ENCODE data around the gene VPS37D.
"Not testable (repeated sequence)": the region's sequence is repeated elsewhere in the genome, so short reads cannot be mapped to it uniquely, and the experiment has no call there.

VPS37D gene, protein sequence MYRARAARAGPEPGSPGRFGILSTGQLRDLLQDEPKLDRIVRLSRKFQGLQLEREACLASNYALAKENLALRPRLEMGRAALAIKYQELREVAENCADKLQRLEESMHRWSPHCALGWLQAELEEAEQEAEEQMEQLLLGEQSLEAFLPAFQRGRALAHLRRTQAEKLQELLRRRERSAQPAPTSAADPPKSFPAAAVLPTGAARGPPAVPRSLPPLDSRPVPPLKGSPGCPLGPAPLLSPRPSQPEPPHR

DNA sequence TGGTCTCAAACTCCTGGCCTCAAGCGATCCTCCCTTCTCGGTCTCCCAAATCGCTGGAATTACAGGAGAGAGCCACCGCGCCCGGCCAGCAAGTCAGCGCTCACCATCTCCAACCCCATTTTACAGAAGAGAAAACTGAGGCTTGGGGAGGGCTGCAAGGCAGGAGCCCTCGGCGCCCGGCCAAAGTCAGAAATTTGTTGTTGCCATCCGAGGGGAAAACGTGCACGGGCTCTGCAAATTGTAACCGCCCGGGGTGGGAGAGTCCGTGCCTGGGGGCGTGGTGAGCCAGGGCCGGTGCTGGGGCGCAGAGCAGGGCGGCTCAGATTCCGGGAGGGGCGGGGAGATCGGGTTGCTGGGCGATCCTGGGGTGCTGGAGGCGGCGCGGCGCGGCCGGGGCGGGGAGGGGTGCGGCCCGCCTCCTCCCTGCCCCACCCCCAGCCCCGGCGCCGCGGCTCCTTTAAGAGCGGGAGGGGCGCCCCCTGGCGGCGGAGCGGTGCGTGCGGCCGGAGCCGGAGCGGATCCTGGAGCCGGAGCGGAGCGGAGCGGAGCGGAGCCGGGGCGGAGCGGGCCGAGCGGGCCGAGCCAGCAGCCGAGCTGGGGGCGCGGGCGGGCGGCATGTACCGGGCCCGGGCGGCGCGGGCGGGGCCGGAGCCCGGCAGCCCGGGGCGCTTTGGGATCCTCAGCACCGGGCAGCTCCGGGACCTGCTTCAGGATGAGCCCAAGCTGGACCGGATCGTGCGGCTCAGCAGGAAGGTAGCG is at the start of gene VPS37D:
Gene VPS37D, plus strand, starts transcription at position 488 of the 759 bp plus-strand sequence. Its CDS starts 128 bp downstream, at position 616.
- peak; percentile 93 for DNase-seq

DNA sequence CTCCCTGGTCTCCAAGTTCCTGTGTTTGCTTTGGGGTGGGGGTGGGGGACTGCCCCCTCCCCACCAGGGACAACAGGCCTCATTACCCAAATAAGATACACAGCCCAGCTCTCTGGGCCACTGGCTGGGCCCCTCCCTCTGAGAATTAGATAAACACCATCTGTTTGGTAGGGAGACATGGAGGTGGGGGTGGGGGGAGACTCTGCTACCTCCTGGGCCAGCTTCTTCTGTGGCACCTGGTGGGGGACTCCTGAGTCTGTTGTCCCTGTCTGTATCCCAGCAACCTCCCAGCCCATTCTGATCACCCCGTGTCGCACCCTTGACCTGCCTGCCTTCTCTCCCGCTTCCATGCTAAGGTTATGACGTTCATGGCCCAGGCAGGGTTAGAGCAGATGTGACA is 49.1 kb upstream of the VPS37D start:
- no peak for DNase-seq

DNA sequence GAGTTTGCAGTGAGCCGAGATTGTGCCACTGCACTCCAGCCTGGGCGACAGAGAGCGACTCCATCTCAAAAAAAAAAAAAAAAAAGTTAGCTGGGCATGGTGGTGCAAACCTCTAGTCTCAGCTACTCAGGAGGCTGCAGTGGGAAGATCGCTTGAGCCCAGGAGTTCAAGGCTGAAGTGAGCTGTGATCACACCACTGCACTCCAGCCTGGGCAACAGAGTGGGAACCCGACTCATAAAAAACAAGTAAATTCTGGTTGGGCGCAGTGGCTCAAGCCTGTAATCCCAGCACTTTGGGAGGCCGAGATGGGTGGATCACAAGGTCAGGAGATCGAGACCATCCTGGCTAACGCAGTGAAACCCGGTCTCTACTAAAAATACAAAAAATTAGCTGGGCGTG is 48.2 kb upstream of the VPS37D start:
- not testable (repeated sequence) for DNase-seq

DNA sequence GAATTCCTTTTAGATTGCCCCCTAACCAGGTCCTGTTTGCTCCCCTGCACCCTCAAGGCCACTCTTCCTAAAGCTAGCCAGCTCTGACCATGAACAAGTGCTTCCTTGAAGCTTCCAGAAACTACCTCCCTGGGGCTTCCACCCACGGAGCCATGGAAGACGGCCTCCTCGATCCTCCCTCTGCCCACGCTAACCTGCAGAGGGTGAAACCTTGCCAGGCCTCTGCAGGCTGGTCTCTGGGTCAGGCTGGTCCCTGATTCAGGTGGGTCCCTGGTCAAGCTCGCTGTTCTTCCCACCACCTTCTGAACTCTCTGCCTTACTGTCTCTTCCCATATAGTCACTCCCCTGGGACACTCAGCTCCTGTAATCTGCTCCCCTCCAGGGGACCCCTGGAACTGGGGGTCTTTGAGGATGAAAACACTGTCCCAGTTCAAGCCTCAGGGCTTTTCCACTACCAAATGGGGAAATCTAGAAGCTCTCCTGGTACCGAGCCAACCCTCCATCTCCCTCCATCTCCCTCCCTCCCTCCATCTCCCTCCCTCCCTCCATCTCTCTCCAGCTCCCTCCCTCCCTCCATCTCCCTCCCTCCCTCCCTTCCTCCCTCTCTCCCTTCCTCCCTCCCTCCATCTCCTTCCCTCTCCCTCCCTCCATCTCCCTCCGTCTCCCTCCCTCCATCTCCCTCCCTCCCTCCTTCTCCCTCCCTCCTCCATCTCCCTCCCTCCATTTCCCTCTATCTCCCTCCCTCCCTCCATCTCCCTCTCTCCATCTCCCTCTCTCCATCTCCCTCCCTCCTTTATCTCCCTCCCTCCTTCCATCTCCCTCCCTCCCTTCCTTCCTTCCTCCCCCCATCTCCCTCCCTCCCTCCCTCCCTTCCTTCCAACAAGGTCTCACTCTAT is 46.2 kb upstream of the VPS37D start:
- DNase-seq = no peak

DNA sequence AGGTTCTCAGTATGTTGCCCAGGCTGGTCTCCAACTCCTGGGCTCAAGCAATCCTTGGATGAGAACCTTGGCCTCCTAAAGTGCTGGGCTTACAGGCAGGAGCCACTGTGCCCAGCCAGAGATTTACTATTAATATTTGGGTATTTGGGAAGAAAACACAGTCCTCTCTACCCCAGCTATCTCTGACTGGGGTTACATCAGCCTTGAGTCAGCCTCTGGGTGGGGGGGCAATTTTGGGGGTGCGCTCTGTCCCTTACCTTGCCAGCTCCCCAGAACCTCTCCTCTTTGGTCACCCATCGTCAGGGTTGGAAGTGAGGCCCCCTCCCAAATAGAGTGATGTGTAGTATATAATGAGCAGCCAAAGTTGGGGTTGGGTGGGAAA is 45.1 kb upstream of the VPS37D start:
- no peak for DNase-seq

DNA sequence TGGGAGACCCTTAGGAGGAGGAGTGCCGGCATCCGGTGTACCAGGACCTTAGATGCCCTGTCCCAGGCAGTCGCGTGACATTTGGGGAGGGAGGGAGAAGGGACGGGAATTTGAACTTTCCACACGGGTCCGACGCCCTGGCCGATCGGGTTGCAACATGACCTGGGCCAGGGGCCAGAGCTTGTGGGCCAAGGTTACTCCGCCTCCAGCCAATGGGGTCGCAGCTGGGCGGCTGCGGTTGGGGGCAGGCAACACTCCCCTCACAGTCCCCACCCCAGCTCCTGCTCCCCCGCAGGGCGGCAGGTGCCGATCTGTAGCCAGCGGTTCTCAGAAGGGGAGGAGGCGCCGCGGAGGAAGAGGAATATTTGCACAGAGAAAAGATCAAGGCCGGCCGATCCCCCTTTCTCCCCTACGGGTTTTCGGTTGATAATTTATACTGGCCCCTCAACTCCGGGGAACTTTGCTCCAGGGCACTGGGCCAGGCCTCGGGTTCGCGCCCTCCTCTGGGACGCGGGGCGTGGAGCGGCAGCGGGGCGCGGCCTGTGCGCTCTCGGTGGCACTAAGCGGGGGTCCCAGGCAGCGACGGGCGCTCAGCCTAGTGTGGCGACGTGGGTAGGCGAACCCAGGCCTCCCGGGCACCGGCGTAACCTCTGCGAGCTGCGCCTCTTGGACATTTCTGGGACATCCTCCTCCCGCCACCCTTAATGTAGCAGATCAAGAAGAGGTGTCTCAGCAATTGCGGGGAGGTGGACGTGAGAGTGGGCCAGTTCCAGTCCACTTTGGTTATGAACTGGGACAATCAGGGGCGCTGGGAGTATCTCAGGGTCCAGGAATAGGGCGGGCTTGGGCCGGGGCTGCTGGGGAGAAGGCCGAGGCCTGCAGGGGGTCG is 44.5 kb upstream of the VPS37D start:
- no peak for DNase-seq

DNA sequence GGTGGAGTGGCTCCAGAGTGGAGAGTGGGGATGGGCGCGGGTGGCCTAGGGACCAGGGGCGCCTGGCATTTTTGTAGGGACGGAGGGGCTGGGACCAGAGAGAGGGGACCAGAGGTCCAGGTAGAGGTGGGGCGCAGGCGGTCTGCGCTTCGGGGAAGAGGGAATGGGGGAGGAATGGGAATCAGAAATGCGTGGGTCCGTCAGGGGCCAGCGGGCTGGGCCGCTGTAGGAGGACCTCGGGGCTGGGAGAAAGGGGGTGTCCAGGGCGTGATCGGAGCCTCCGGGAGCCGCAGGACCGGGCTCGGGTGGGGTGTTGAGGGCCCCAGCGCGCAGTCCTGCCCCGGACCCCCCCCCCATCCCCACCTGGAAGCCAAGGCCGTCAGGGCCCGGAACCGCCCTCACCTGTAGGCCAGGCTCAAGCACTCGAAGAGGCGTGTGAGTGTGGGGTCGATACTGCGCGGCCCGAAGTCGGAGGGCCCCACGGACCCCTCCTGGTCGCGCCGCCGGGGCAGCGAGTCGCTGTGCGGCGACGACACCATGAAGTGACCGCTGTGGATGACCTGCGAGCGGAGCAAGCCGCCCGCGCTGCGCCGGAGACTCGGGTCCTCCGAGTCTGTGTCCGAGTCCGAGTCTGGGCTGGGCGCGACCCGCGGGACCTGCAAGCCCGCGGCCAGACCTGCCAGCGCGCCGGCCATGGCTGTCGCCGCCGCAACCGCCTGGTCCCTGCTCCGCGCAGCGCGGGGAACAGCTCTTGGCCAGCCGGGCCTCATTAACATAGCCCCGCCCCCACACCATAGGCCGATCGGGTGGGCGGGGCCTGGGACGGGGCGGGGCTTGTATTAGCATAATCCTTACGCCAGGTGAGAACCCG is 43.6 kb upstream of the VPS37D start, which contains the start of gene MLXIPL:
Gene MLXIPL, minus strand, starts transcription at position 725 of the 871 bp plus-strand sequence. Its CDS starts 30 bp downstream, at position 695.
- DNase-seq = peak; percentile 43

DNA sequence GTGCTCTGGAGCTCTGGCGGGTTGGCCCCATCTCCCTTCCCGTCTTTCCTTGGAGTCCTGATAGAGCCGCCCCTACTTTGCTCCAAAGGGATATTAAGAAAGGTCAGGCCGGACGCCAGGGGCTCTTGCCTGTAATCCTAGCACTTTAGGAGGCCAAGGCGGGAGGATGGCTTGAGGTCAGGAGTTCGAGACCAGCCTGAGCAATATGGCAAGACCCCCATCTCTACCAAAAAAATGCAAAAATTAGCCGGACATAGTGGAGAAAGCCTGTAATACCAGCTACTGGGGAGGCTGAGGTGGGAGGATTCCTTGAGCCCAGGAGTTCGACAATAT is 43.0 kb upstream of the VPS37D start:
- no peak for DNase-seq

DNA sequence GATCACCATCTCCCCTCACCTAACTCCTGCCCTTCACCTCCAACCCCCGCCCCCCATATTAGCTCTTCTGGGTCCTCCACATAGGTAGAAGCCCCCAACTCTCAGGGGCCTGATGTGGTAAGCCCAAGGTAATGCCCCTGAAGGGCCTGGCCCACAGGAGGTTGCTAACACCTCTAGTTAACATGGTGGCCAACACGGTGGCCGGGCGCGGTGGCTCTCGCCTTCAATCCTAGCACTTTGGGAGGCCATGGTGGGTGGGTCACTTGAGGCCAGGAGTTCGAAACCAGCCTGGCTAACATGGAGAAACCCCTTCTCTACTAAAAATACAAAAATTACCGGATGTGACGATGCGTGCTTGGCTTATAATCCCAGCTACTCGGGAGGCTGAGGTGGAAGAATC is 42.4 kb upstream of the VPS37D start:
- DNase-seq = no peak

DNA sequence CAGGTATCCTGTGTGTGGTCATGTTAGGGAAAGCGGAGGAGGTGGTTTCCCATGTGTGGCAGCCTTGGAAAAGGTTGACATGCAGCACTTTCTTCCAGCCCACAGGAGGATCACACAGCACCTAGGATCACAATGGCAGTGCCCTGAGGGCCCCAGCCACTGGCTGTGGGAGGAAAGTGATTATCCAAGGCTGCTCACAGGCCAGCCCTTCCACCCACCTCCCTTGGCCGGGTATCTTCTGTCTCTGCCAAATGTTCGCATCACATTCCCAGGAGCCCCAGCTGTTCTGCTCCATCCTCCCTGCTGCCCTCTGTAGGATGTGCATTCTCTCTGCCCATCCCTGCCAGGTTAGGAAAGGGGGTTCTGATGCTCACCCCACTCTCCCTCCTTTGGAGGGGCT is 40.8 kb upstream of the VPS37D start:
- no peak for DNase-seq

DNA sequence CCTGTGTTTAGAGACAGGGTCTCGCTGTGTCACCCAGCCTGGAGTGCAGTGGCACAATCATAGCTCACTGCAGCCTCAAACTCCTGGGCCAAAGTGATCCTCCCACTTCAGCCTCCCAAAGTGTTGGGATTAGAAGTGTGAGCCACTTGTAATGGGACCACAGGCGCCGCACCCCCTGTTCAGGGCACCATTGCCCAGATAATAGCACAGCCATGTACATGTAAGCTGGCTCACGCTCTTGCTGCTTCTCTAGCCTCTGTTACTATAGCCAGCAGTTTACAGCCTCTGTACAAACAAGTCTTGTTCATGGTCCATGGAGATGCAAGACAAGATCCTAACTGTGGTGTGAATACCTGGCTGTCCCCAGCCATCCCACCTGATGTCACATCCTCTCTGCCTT is 39.1 kb upstream of the VPS37D start:
- DNase-seq = no peak

DNA sequence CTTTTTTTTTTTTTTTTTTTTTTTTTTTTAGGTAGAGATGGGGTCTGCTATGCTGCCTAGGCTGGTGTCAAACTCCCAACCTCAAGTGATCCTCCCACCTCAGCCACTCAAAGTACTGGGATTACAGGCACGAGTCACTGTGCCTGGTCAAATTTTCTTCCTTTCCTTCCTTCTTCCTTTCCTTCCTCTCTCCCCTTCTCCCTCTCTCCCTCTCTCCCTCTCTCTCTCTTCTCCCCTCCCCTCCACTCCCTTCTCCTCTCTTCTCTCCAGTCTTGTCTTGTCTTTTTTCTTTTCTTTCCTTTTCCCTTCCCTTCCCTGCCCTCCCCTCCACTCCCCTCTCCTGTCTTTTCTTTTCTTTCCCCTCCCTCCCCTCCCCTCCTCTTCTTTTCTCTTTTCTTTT is 36.1 kb upstream of the VPS37D start:
- DNase-seq = no peak

DNA sequence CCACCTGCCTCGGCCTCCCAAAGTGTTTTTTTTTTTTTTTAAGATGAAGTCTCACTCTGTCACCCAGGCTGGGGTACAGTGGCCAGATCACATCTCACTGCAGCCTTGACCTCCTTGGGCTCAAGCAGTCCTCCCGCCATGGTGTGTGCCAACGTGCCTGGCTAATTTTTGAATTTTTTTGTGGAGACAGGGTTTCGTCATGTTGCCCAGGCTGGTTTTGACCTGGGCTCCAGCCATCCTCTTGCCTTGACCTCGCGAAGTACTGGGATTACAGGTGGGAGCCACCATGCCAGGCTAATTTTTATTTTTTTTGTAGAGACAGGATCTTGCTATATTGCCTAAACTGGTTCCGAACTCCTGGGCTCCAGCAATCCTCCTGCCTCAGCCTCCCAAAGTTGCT is 34.3 kb upstream of the VPS37D start:
- DNase-seq = no peak

DNA sequence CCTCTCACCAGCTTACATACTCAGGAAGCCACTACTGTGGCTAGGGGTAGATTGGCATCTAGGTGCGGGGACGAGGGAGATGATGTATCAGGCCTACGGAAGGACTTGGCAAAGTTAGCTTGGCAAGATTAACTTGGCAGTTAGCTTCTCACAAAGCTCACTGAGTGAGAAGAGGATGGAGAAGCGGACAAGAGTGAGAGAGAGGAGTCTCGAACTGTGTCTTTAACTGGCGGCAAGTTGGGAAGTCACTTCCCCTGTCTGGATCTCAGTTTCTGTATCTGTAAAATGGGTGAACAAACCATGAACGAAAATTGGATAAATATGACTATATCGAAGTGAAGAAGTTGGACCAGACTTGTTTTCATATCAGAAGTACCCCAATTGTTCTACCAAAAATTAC is 33.8 kb upstream of the VPS37D start:
- no peak for DNase-seq

DNA sequence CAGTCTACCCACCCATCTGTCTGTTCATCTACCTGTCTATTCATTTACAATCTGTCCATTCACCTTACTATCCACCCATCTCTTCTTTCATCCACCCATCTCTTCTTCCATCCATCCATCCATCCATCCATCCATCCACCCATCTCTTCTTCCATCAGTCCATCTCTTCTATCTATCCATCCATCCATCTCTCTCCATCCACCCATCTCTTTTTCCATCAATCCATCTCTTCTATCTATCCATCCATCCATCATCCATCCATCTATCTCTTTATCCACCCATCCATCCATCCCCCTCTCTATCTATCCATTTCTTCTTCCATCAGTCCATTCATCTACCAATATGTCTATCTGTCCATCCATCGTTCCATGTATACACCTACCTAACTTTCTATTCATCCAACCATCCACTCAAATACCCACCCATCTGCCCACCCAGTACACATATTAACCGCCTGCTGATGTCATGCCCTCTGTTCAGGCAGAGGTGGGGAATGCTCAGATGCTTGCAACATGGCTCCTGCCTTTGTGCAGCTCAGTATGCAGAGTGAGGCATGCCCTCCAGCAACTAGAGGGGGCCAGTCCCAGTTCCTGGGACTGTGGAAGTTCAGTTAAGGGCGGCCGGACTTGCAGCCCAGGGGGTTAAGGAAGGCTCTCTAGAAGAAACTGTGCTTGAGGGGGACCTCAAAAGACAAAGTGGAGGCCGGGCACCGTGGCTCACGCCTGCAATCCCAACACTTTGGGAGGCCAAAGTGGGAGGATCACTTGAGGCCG is 32.0 kb upstream of the VPS37D start:
- DNase-seq = no peak

DNA sequence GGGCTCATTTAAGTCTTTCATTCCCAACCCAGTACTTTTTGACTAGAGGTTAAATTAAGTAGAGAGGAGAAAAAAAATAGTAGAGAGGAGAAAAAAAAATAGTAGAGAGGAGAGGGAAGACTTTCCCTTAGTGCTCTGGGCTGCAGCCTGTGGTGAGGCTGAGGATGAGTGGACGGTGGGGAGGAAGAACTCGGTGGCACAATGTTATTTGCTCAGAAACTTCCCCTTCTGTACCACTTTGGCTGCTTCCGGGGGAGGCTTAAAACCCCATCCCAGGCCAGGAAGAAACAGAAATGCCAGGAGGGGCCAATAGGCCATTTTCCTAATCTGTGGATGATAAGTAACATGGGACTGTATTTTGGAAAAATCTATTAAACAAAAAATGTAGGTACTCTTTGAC is 28.7 kb upstream of the VPS37D start:
- no peak for DNase-seq

DNA sequence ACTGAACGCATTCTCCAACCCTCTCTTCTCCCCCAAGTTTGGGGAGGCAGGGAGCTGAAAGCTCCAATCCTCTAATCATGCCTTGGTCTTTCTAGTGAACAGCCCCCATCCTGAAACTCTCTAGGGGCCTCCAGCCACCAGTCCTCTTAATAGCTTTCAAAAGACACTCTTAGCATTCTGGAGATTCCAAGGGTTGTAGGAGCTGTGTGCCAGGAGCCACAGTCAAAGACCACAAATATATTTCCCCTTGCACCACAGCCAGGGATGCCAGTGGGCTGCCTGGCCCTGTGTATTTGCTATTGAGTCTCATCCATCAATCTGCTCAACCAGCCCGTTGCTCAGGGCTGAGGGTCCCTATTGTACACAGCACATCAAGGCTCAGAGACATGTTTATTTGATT is 24.8 kb upstream of the VPS37D start:
- no peak for DNase-seq

DNA sequence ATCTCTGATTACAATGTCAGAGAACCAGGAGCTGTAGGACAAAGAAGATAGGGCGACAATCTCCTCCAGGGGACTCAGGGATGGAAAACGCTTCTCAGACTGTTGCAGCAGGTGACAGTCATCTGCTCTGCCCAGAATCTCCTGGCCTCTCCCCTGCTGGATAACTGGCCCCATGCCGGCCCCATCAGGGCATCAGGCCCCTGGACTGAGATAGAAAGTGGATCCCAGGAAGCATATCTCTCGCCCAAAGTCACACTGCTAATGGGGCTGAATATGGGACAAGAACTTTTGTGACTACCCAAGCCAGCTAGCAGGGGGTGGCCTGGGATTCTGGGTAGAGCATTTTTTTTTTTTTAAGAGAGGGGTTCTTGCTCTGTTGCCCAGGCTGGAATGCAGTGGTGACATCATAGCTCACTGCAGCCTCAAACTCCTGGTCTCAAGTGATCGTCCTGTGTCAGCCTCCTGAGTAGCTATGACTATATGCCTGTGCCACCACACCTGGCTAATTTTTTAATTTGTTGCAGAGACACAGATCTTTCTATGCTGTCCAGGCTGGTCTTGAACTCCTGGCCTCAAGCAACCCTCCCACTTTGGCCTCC is 22.8 kb upstream of the VPS37D start:
- DNase-seq = no peak

DNA sequence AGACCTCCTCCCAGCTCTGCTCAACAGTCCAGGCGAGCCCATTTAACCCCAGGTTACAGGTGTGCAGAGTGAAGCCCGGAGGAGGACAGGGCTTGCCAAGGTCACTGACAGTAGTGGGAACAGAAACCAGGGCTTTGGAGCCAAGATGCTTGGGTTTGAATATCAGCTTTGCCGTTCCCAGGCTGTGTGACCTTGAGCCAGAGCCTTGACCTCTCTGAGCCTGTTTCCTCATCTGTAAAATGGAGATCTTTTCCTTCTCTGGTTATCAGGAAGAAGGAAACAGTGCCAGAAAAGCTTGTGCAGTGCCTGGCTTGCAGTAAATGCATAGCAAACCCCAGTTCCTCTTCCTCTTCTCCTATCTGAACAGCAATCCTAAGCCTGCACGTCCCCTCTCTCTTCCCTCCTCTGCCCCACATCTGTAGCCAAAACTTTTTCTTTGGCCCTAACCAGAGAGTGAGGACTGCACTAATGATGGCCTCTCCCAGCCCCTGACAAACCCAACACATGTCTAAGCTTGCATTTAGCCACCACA is 21.9 kb upstream of the VPS37D start:
- no peak for DNase-seq
